KMS-11 (cell line): ENCODE data around the gene GOLIM4.

Experiments used
- H2AFZ ChIP-seq: fragments of 200-600 bp; sonication (generic); 2 replicates; pipeline ENCODE4 v1.6.1; 2016; ENCODE audit warnings: antibody characterized with exemption, mixed run types, low read depth
- H3K27ac ChIP-seq: fragments of 200-600 bp; sonication (generic); 2 replicates; pipeline ENCODE4 v1.6.1; 2016; ENCODE audit warnings: mild to moderate bottlenecking, mixed run types
- H3K27me3 ChIP-seq: fragments of 200-600 bp; sonication (generic); 2 replicates; pipeline ENCODE4 v1.6.1; 2017; ENCODE audit warnings: mild to moderate bottlenecking, low read depth, mixed run types, moderate library complexity; ENCODE audit not compliant: insufficient read depth
- H3K36me3 ChIP-seq: fragments of 200-600 bp; sonication (generic); 2 replicates; pipeline ENCODE4 v1.6.1; 2017; ENCODE audit warnings: mild to moderate bottlenecking, mixed run types; ENCODE audit not compliant: insufficient read depth
- H3K4me1 ChIP-seq: fragments of 200-600 bp; sonication (generic); 2 replicates; pipeline ENCODE4 v1.6.1; 2016; ENCODE audit warnings: mild to moderate bottlenecking, low read depth, mixed run types; ENCODE audit not compliant: poor library complexity, severe bottlenecking
- H3K4me2 ChIP-seq: fragments of 200-600 bp; sonication (generic); 2 replicates; pipeline ENCODE4 v1.7.0; 2016; ENCODE audit warnings: mild to moderate bottlenecking, mixed run types
- H3K4me3 ChIP-seq: fragments of 200-600 bp; sonication (generic); IDR thresholded peaks from 2 replicates; pipeline ENCODE4 v1.6.1; 2017; ENCODE audit warnings: low read depth, low read length, mixed read lengths; ENCODE audit not compliant: insufficient read depth
- H3K79me2 ChIP-seq: fragments of 200-600 bp; sonication (generic); 2 replicates; pipeline ENCODE4 v1.6.1; 2016; ENCODE audit warnings: low read depth, mixed run types; ENCODE audit not compliant: insufficient read depth
- H3K9ac ChIP-seq: fragments of 200-600 bp; sonication (generic); 2 replicates; pipeline ENCODE4 v1.6.1; 2016; ENCODE audit warnings: mild to moderate bottlenecking, mixed run types
- H4K20me1 ChIP-seq: fragments of 200-600 bp; sonication (generic); 2 replicates; pipeline ENCODE4 v1.6.1; 2016; ENCODE audit warnings: mild to moderate bottlenecking, mixed run types; ENCODE audit not compliant: insufficient read depth
- CTCF ChIP-seq: fragments of 200-600 bp; sonication (generic); conservative IDR thresholded peaks from 2 replicates; pipeline ENCODE4 v1.6.1; 2017; ENCODE audit warnings: low read depth, mild to moderate bottlenecking, antibody characterized with exemption, low read length, moderate library complexity, mixed read lengths

GOLIM4 gene

GRCh38 chr3:168040607-168041208, 55.0 kb downstream of the GOLIM4 start:
- no peaks in the 10 kb centered on the region for H3K4me1 ChIP-seq
- H3K27ac ChIP-seq: no peak overlapping the region
- H3K9ac ChIP-seq: no peak overlapping the region
- no peak overlapping the region for H2AFZ ChIP-seq
- peak; percentile 54 for TF ChIP-seq CTCF
- no peaks in the 10 kb centered on the region for H3K79me2 ChIP-seq
- no peak overlapping the region for H3K4me2 ChIP-seq
- H4K20me1 ChIP-seq: no peaks in the 10 kb centered on the region; the same call in 1 of the 2 replicates
- H3K27me3 ChIP-seq: no peaks in the 10 kb centered on the region
- no peak overlapping the region for H3K4me3 ChIP-seq
- no peaks in the 10 kb centered on the region; the same call in 1 of the 2 replicates for H3K36me3 ChIP-seq

GRCh38 chr3:168037020-168037419, 58.7 kb downstream of the GOLIM4 start:
- H4K20me1 ChIP-seq: no peaks in the 10 kb centered on the region
- no peak overlapping the region for H3K4me3 ChIP-seq
- H3K79me2 ChIP-seq: no peaks in the 10 kb centered on the region
- no peak overlapping the region for H2AFZ ChIP-seq
- H3K27me3 ChIP-seq: no peaks in the 10 kb centered on the region
- no peak overlapping the region for H3K4me2 ChIP-seq
- H3K4me1 ChIP-seq: no peaks in the 10 kb centered on the region
- H3K9ac ChIP-seq: no peak overlapping the region
- H3K27ac ChIP-seq: no peak overlapping the region
- TF ChIP-seq CTCF: no peak
- no peaks in the 10 kb centered on the region; the same call in 1 of the 2 replicates for H3K36me3 ChIP-seq

- no peaks in the 10 kb centered on the region for H3K79me2 ChIP-seq
- H2AFZ ChIP-seq: no peak overlapping the region
- no peaks in the 10 kb centered on the region for H3K27me3 ChIP-seq
- H3K27ac ChIP-seq: no peak overlapping the region
- no peaks in the 10 kb centered on the region for H3K4me1 ChIP-seq
- no peaks in the 10 kb centered on the region; the same call in 1 of the 2 replicates for H3K36me3 ChIP-seq
- no peaks in the 10 kb centered on the region for H4K20me1 ChIP-seq
- no peak for TF ChIP-seq CTCF
- no peak overlapping the region for H3K4me2 ChIP-seq
- H3K4me3 ChIP-seq: no peak overlapping the region
- H3K9ac ChIP-seq: no peak overlapping the region
Measured at GRCh38 chr3:168036619-168037018, 59.1 kb downstream of the GOLIM4 start.

- Histone ChIP-seq H3K9ac (no peak overlapping the region), H3K36me3 (no peaks in the 10 kb centered on the region; the same call in 1 of the 2 replicates), H2AFZ (no peak overlapping the region), H3K4me2 (no peak overlapping the region), H3K79me2 (no peaks in the 10 kb centered on the region), H3K27ac (no peak overlapping the region), H3K4me3 (no peak overlapping the region), H3K4me1 (no peaks in the 10 kb centered on the region), H4K20me1 (no peaks in the 10 kb centered on the region), H3K27me3 (no peaks in the 10 kb centered on the region)
- no peak for TF ChIP-seq CTCF
Measured at GRCh38 chr3:168034152-168034928, 61.4 kb downstream of the GOLIM4 start.
